Activated CD8-positive, alpha-beta memory T cell treated with anti-CD3 and anti-CD28 coated beads for 1 hour (primary cell): Measurements from ENCODE around the gene SYMPK.
A peak's percentile ranks its signal among the peaks of the same experiment; 100 is the strongest.

ENCODE experiments used
- DNase-seq, 2 donors: peaks; one replicate each; pipeline ENCODE4 v3.0.0-alpha.2; 2020; ENCODE audit warnings: low read depth in 1 of 2; ENCODE audit errors: extremely low read depth in 1 of 2

The SYMPK gene

GRCh38 chr19:45826934-45827333 lies 36.0 kb downstream of the SYMPK start:
- DNase-seq = no peak

DNA sequence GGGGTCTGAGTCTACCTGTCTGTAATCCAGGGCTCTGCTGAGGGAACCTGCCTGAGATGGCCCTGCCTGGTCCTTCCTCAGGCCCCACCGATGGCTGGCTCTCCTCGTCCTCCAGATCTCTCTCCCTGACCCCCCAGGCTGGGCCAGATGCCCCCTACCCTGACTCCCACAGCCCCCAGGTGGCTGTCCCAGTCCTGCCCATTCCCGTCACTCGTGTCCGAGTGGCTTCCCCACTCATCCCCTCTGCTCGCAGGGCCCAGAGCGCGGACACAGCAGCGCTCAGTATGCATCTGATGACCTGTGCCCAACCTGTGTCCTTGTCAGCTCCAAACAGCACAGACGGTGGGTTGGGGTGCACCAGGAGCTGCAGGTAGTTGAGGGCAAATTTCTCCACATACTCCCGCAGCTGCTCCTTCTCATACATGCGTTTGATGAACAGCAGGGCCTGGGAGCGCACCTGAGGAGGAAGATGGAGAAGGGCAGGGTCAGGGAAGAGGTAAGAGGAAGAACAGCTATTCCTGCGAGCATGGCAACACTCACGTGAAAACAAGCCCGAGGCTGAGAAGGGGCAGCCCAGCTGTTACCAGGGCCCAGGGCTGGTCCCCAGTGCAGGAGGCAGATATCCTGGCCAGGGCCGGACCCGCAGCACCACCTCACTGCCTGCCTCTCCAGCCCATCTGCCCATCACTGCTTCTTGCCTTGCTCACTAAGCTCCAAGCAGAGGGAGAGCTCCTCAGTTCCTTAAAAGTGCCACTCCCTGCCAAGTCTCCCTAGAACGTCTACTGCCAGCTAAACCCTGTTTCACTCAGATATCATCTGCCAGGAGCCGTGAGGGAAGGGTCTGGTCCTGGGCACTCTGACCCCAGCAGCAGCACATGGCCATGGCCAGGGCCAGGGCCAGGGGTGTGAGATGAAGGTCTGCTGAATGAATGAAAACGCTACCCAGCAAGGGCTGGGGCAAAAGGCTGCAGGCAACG lies 36.7 kb downstream of the SYMPK start:
- DNase-seq = no peak

DNA sequence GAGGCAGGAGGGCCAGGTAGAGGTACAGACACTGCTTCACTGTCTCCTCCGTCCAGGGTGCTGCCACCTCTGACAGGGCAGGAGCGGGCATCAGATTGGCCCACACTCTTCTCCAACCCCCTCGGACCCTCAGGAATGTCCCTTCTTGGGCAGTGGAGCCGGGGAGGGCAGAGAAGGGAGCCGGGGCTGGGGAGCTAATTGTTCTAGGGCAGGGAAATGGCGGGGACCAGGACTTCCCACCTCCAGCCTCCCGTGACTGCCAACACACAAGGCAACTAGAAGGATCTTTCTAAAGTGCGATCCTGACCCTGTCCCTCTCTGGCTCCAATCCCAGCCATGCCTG lies 37.7 kb downstream of the SYMPK start:
- DNase-seq = no peak

DNA sequence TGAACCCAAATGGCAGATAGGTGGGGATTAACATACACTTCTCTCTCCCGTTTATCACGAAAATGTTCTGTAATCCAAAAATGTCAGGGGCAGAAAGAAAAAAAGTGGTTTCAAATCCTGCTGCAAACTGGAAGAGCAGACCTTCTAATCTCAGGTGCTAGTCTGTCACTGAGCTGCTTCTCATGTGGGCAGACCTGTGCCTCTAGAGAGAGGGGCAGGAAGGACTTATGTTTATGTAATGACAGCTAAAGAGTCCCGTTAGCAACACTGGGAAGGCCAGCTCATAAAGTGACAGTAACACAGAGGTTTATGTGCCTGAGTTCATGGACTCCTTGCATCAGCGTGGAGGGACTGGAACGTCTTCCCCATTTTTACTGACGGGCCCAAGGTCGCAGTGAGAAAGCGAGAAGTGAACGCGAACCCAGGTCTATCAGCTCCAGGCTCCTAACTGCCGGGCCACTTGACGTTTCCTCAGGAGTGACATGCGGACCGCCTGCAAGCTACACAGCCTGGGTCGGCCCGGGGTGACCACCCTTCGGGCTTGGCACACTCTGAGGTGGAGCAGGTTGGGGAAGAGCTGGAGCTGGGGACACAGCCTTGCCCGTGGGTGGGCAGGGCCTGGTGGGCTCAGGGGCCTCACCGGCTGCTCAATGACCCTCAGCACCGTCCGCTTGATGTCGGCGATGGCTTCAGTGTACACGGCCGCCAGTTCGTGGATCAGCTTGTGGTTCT lies 38.2 kb downstream of the SYMPK start:
- no peak for DNase-seq

GRCh38 chr19:45824041-45824471 lies 38.9 kb downstream of the SYMPK start:
- DNase-seq = no peak

DNA sequence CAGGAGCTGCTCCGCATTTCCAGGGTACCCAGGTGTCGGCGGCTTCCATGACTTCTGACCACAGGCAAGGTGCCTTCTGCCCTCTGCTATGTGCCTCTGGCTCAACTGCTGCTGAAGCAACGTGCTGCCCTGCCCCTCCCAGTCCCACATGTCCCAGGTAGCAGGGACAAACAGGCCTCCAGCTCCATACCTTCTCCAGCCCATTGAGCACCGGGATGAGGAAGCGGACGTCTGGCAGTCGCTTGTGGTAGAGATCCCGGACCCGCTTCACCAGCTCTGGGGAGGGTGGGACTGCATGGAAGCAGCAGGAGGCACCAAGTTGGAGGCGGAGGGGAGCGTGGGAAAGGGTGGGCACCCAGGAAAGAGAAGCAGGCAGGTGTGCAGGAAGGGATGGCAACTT lies 39.8 kb downstream of the SYMPK start:
- DNase-seq = no peak

GRCh38 chr19:45822716-45823115 lies 40.2 kb downstream of the SYMPK start:
- no peak for DNase-seq

GRCh38 chr19:45821570-45821969 lies 41.4 kb downstream of the SYMPK start:
- no peak for DNase-seq

DNA sequence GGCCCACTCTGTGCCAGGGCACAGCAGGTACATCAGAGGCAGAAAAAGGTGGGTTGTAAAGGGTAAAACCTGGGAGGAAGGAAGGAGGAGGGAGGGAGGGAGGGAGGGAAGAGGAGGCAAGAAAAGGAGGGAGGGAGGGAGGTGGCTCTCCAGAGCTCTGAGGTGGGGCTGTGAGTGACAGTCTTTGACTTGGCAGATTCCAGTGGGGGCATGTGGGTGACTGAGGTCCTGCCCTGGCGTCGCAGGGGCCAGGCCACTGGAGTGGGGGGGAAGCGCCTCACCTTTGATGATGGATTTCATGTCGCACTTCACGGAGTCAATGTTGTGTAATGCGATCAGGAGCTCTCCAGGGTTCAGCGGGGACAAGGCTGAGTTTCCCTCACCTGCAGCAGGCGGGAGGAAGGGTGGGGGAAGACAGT lies 41.8 kb downstream of the SYMPK start:
- no peak for DNase-seq

GRCh38 chr19:45820413-45821102 lies 42.4 kb downstream of the SYMPK start:
- DNase-seq = no peak

DNA sequence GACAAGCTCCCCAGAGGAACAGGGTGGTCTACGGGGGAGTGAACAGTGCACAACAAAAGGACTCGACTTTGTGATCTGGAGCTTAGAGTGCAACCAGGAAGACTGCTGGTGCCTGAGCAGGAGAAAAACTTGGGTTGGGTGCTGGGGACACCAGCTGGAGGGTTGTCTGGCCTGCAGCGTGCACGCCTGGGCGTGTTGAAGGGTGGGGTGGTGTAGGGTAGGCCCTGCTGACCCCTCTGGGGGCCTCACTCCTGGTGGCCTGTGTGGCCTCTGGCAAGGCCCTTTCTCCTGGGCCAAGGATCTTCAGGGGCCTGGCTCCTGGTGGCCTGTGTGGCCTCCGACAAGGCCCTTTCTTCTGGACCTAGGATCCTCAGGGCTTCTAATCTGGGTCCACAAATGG lies 43.2 kb downstream of the SYMPK start:
- DNase-seq = no peak

DNA sequence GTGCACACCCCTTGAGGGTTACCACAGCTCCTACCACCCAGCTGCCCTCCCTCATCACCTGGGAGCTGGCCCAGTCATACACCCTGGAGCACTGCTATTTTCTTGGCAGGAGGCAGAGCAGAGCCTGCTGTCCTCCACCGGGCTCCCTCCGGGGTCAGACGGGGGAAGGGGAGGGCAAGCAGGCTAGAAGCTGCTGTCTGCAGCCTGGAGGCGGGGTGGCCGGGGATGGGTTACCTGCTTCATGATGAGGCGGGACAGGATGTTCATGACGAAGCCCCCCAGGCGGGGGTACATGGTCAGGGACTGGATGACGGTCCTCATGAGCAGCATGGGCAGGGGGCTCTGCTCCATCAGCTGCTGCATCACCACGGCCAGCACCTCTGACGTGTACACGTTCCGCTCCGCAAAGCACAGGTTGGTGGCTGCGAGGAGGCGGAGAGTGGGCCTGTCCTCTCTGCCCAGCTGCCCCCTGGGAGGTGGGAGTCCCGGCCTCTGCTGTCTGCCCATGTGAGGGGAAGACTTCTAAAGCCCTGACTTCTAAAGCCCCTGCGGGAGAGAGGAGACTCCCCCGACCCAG lies 45.1 kb downstream of the SYMPK start:
- no peak for DNase-seq

- DNase-seq = peak; percentile 93
Measured at GRCh38 chr19:45817010-45817724, 45.8 kb downstream of the SYMPK start.

DNA sequence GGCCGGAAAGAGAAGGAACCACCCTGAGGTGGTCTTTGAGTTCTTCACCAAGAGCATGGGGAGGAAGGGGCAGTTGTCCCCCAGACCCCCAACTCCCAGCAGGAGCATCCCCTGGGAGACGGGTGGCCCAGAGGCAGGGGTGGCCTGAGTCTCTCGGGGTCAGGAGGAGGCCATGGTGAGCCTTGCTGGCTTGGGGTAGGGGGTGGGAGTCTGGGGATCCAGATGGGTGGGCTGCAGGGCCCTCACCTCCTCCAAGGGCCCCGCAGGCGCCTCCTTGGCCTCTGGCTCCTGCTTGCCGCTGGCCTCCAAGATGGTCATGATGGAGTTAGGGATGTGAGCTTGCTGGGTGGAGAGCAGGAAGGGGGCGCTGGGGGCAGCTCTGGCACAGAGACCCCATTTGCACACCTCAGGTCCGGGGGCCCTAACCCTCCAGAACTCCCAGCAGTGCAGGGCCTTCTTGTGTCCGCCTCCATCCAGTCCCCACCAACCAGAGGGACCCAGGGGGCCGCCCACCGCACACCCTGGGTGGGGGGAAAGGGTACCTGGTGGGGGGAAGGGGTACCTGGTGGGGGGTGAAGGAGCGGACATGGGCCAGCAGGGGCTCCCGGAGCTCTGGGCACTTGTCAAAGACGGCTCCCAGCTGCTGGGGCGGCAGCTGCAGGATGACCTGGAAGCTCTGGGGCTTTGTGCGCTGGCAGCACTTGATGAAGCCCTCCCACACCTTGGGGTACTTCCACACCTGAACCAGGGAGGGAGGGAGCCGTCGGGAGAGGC lies 46.5 kb downstream of the SYMPK start:
- DNase-seq = no peak

GRCh38 chr19:45815481-45816216 lies 47.3 kb downstream of the SYMPK start:
- no peak for DNase-seq

- no peak for DNase-seq
Measured at GRCh38 chr19:45814851-45815480, 48.0 kb downstream of the SYMPK start, which contains the start of gene RSPH6A. TSS of gene RSPH6A (minus strand) at chr19:45815308. CDS start at chr19:45815176, 132 bp downstream.

DNA sequence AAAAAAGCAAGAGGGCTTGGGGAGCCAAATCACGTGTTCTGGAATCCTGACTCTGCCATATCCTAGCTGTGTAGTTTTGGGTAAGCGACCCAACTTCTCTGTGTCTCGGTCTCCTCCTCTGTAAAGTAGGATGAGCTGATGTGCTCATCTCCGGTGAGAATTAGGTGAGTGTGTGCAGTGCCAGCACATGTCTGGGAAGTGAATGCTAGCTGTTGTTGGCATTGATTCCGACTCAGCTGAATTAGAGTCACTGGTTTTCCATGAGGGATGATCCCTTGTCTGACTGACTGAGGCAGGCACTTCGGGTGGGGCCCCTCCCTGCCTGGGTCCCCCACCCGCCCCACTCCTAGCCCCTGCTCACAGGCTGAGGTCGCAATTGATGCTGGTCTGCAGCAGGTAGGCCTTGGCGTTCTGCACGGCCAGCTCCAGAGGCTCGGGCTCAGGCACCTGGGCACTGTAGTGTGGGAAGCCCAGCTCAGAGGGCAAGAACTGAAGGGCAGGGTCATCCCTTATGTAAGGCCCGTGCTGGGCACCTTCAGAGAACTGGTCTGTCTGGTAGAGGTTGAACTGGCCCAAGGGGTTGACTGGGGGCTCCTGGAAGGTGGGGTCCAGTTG lies 48.7 kb downstream of the SYMPK start:
- DNase-seq = no peak

GRCh38 chr19:45812297-45812696 lies 50.6 kb downstream of the SYMPK start:
- DNase-seq = no peak
